Measurements from ENCODE around the gene KRT77. TPM values are rescaled to one million over a fixed set of nuclear protein-coding genes. Genes with fewer than 3 reads are reported as not detected.

The KRT77 gene
- polyA plus RNA-seq, 1 donor from 2014 or later = not detected

- Histone ChIP-seq H3F3A (ENCODE audit: insufficient read depth, low read length, poor library complexity, severe bottlenecking) (no peaks in the 10 kb centered on the region), H3K4me3 (ENCODE audit: low read length) (no peak overlapping the region), H2AFZ (ENCODE audit: low read depth, low read length) (no peak overlapping the region), H3K9me2 (ENCODE audit: insufficient read depth, low read length) (no peaks in the 10 kb centered on the region), H3K27me3 (ENCODE audit: insufficient read depth, low read depth, low read length) (peaks cover 31% of the 10 kb centered on the region), H3K9me3 (ENCODE audit: low read length) (no peaks in the 10 kb centered on the region), H3K9ac (ENCODE audit: low read length) (no peak overlapping the region), H3K36me3 (ENCODE audit: insufficient read depth, low read length) (no peaks in the 10 kb centered on the region), H3K79me2 (replicated peaks; ENCODE audit: insufficient read depth, low read length) (no peaks in the 10 kb centered on the region), H4K20me1 (ENCODE audit: insufficient read depth) (no peaks in the 10 kb centered on the region), H3K27ac (ENCODE audit: low read length) (no peak overlapping the region), H3K4me2 (ENCODE audit: low read length) (no peak overlapping the region)
- TF ChIP-seq RAD21 (conservative IDR thresholded peaks at IDR 0.05) (no peak), MXI1 (conservative IDR thresholded peaks at IDR 0.05; ENCODE audit: poor library complexity, severe bottlenecking) (no peak), EZH2 (IDR thresholded peaks at IDR 0.05; ENCODE audit: borderline replicate concordance, insufficient read depth, low read length, poor library complexity, severe bottlenecking) (no peak), TAF1 (IDR thresholded peaks at IDR 0.05; ENCODE audit: low read depth) (no peak), CTCF (IDR thresholded peaks at IDR 0.05; ENCODE audit: poor library complexity, severe bottlenecking) (no peak), EP300 (conservative IDR thresholded peaks at IDR 0.05; ENCODE audit: poor library complexity, severe bottlenecking) (no peak), POLR2AphosphoS5 (IDR thresholded peaks at IDR 0.05) (no peak), REST (IDR thresholded peaks at IDR 0.05; ENCODE audit: borderline replicate concordance) (no peak), SMC3 (conservative IDR thresholded peaks at IDR 0.05; ENCODE audit: poor library complexity) (no peak)
Observed at GRCh38 chr12:52742196-52742580, 38.9 kb upstream of the KRT77 start.

- no peak overlapping the region for H3K9ac ChIP-seq (ENCODE audit: low read length)
- H4K20me1 ChIP-seq (ENCODE audit: insufficient read depth) = no peaks in the 10 kb centered on the region
- TF ChIP-seq MXI1 (conservative IDR thresholded peaks at IDR 0.05; ENCODE audit: poor library complexity, severe bottlenecking) (no peak), REST (IDR thresholded peaks at IDR 0.05; ENCODE audit: borderline replicate concordance) (peak; percentile 77), POLR2AphosphoS5 (IDR thresholded peaks at IDR 0.05) (no peak), EZH2 (IDR thresholded peaks at IDR 0.05; ENCODE audit: borderline replicate concordance, insufficient read depth, low read length, poor library complexity, severe bottlenecking) (no peak), TAF1 (IDR thresholded peaks at IDR 0.05; ENCODE audit: low read depth) (no peak), RAD21 (conservative IDR thresholded peaks at IDR 0.05) (no peak)
Observed at GRCh38 chr12:52741375-52742195, 38.3 kb upstream of the KRT77 start.

More at GRCh38 chr12:52741375-52742195, 38.3 kb upstream of the KRT77 start:
- Histone ChIP-seq H3K9me3 (ENCODE audit: low read length) (no peaks in the 10 kb centered on the region), H3K4me2 (ENCODE audit: low read length) (no peak overlapping the region), H3K27ac (ENCODE audit: low read length) (no peak overlapping the region), H3K4me3 (ENCODE audit: low read length) (no peak overlapping the region), H3F3A (ENCODE audit: insufficient read depth, low read length, poor library complexity, severe bottlenecking) (no peaks in the 10 kb centered on the region), H3K36me3 (ENCODE audit: insufficient read depth, low read length) (no peaks in the 10 kb centered on the region), H3K9me2 (ENCODE audit: insufficient read depth, low read length) (no peaks in the 10 kb centered on the region), H2AFZ (ENCODE audit: low read depth, low read length) (no peak overlapping the region), H3K79me2 (replicated peaks; ENCODE audit: insufficient read depth, low read length) (no peaks in the 10 kb centered on the region), H3K27me3 (ENCODE audit: insufficient read depth, low read depth, low read length) (peaks cover 31% of the 10 kb centered on the region)

Data from neural cell (in vitro differentiated cells).